HG03159 (cell line): Measurements from ENCODE around the gene CECR2.

Experiments
- ATAC-seq: cut with Tn5 transposase; IDR thresholded peaks from one replicate; pipeline ENCODE4 v1.9.1; 2021; ENCODE audit warnings: mild to moderate bottlenecking, moderate library complexity; ENCODE audit not compliant: unreplicated experiment

Gene CECR2

GRCh38 chr22:17369439-17370025 is at the start of gene CECR2:
TSS of gene CECR2 (plus strand) at chr22:17369460. CDS start at chr22:17369784, 324 bp downstream.
- no peak for ATAC-seq

GRCh38 chr22:17319546-17319945 is 49.7 kb upstream of the CECR2 start:
- no peak for ATAC-seq

GRCh38 chr22:17322511-17322910 is 46.7 kb upstream of the CECR2 start:
- ATAC-seq = no peak

GRCh38 chr22:17331690-17332089 is 37.6 kb upstream of the CECR2 start:
- no peak for ATAC-seq

GRCh38 chr22:17332109-17332800 is 37.0 kb upstream of the CECR2 start:
- no peak for ATAC-seq

- ATAC-seq = no peak
Measured at GRCh38 chr22:17334059-17334458, 35.2 kb upstream of the CECR2 start.

GRCh38 chr22:17334983-17335382 is 34.3 kb upstream of the CECR2 start:
- ATAC-seq = no peak

GRCh38 chr22:17336061-17336460 is 33.2 kb upstream of the CECR2 start:
- no peak for ATAC-seq

GRCh38 chr22:17337639-17338038 is 31.6 kb upstream of the CECR2 start:
- ATAC-seq = no peak

- no peak for ATAC-seq
Measured at GRCh38 chr22:17339095-17339693, 30.1 kb upstream of the CECR2 start.

GRCh38 chr22:17342361-17342760 is 26.9 kb upstream of the CECR2 start:
- ATAC-seq = no peak

- ATAC-seq = no peak
Measured at GRCh38 chr22:17343766-17344165, 25.5 kb upstream of the CECR2 start.

- no peak for ATAC-seq
Measured at GRCh38 chr22:17346578-17346977, 22.7 kb upstream of the CECR2 start.

GRCh38 chr22:17347724-17348123 is 21.5 kb upstream of the CECR2 start:
- no peak for ATAC-seq

- no peak for ATAC-seq
Measured at GRCh38 chr22:17348464-17349103, 20.7 kb upstream of the CECR2 start.

- ATAC-seq = no peak
Measured at GRCh38 chr22:17349172-17349571, 20.1 kb upstream of the CECR2 start.

GRCh38 chr22:17350292-17350691 is 19.0 kb upstream of the CECR2 start:
- no peak for ATAC-seq

- no peak for ATAC-seq
Measured at GRCh38 chr22:17352798-17353197, 16.5 kb upstream of the CECR2 start.

- ATAC-seq = no peak
Measured at GRCh38 chr22:17357688-17358087, 11.6 kb upstream of the CECR2 start.

- no peak for ATAC-seq
Measured at GRCh38 chr22:17358415-17358814, 10.8 kb upstream of the CECR2 start.

- ATAC-seq = no peak
Measured at GRCh38 chr22:17359501-17359900, 9.8 kb upstream of the CECR2 start.

GRCh38 chr22:17366329-17366728 is 2.9 kb upstream of the CECR2 start:
- no peak for ATAC-seq
